SK-N-MC (cell line): ENCODE measurements around the gene FMO1.

Experiments
- EZH2 ChIP-seq: fragments of 200-600 bp; sonication (generic); IDR thresholded peaks from one replicate; pipeline ENCODE4 v1.6.1; 2017; ENCODE audit warnings: antibody characterized with exemption
- FOXP2 ChIP-seq: optimal IDR thresholded peaks from 2 replicates; pipeline ENCODE3; 2011; ENCODE audit warnings: mild to moderate bottlenecking, moderate library complexity; ENCODE audit not compliant: insufficient read depth; ENCODE audit errors: extremely low read length, control extremely low read depth
- POLR2AphosphoS5 ChIP-seq: IDR thresholded peaks from 2 replicates; pipeline ENCODE4 v1.6.1; 2012; ENCODE audit warnings: mild to moderate bottlenecking, low read depth, low read length, borderline replicate concordance

GRCh38 chr1:171298696-171299095 is 50.4 kb downstream of the FMO1 start:
- no peak for TF ChIP-seq POLR2AphosphoS5
- no peak for TF ChIP-seq EZH2
- TF ChIP-seq FOXP2 = no peak
